Measurements from ENCODE around the gene AFF3.

DNA sequence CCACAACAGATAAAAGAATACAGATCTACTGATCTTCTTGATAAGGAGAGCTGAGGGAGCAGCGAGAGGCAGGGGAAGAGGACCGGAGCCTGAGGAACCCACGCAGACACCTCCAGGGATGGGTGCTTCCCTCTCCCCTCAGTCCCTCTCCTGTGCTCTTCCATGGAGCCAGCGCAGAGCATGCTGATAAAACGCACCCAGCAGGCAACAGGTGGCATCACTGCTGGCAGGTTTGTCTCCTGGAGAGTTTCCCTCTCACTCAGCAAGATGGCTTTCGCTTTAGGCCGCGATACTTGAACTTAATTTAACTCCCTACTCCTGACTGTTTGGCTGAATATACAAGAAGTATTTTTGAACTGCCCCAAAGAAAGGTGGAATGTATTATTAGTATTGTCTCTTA is 489.5 kb downstream of the AFF3 start:
- TF ChIP-seq, protein P1, sequence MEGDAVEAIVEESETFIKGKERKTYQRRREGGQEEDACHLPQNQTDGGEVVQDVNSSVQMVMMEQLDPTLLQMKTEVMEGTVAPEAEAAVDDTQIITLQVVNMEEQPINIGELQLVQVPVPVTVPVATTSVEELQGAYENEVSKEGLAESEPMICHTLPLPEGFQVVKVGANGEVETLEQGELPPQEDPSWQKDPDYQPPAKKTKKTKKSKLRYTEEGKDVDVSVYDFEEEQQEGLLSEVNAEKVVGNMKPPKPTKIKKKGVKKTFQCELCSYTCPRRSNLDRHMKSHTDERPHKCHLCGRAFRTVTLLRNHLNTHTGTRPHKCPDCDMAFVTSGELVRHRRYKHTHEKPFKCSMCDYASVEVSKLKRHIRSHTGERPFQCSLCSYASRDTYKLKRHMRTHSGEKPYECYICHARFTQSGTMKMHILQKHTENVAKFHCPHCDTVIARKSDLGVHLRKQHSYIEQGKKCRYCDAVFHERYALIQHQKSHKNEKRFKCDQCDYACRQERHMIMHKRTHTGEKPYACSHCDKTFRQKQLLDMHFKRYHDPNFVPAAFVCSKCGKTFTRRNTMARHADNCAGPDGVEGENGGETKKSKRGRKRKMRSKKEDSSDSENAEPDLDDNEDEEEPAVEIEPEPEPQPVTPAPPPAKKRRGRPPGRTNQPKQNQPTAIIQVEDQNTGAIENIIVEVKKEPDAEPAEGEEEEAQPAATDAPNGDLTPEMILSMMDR (IDR thresholded peaks at IDR 0.05; ENCODE audit: low read length): no peak
- TF ChIP-seq EZH2 (optimal IDR thresholded peaks at IDR 0.05; ENCODE audit: low read depth, low read length): no peak
